HepG2 (cell line): ENCODE measurements around the gene GEMIN2. TPM values are rescaled to one million over a fixed set of nuclear protein-coding genes. Genes with fewer than 3 reads are reported as not detected.

Experiments used
- ATAC-seq: fragments of 200-7000 bp; cut with Tn5 transposase; 3 replicates; pipeline ENCODE4 v1.9.1; 2020; ENCODE audit warnings: mild to moderate bottlenecking, moderate library complexity
- BruUV-seq: library from RNA; stranded (reverse); fragments of 400-500 nt; replicated peaks from 2 replicates; lab custom pipeline; 2021; lab: Mats Ljungman, UMichigan
- CTCF ChIA-PET: fragments of 300-600 bp; formaldehyde crosslinking; extraction: SDS; loops from one replicate; lab custom pipeline; 2021; ENCODE audit warnings: low total read pairs, inconsistent platforms, low intra/inter-chr PET ratio; lab: Yijun Ruan, JAX
- POLR2A ChIA-PET: fragments of 350-600 bp; sonication (Branson Sonifier 250); formaldehyde crosslinking; loops from one replicate; lab custom pipeline; 2020; ENCODE audit warnings: antibody characterized with exemption, inconsistent platforms; lab: Yijun Ruan, JAX
- DNase-seq: peaks from one replicate; pipeline ENCODE4 v3.0.0-alpha.2; 2015; ENCODE audit warnings: low spot score
- FAIRE-seq: peaks from 3 replicates; lab custom pipeline; 2011; peaks lifted over from hg19 to GRCh38; lab: Jason Lieb, UNC
- H2AFZ ChIP-seq: one replicate; pipeline ENCODE4 v1.6.1; 2011; ENCODE audit warnings: low read length, inconsistent platforms
- H3K27ac ChIP-seq: fragments of 300-600 bp; 3 replicates; pipeline ENCODE4 v1.8.0; 2011; ENCODE audit warnings: mixed run types, mild to moderate bottlenecking, mixed read lengths, low read length, inconsistent platforms; ENCODE audit not compliant: insufficient read depth; ENCODE audit errors: extremely low read length
- H3K27me3 ChIP-seq, 2 experiments: fragments of 200-600 bp in 1 of 2; 2 replicates in 1 of 2; 3 replicates in 1 of 2; pipeline versions ENCODE4 v1.6.0 to v1.8.0; 2011; ENCODE audit warnings: low read length in 2 of 2, mild to moderate bottlenecking in 2 of 2, moderate library complexity in 2 of 2, inconsistent platforms in 1 of 2; ENCODE audit not compliant: insufficient read depth in 2 of 2, control insufficient read depth in 1 of 2
- H3K36me3 ChIP-seq, 2 experiments: fragments of 200-600 bp in 1 of 2; replicated peaks in 1 of 2; 2 replicates in 1 of 2; 3 replicates in 1 of 2; pipeline versions ENCODE4 v1.5.1 to v1.8.0; 2011; ENCODE audit warnings: low read length in 2 of 2, inconsistent platforms in 1 of 2; ENCODE audit not compliant: insufficient read depth in 2 of 2, control insufficient read depth in 1 of 2
- H3K4me1 ChIP-seq: 2 replicates; pipeline ENCODE4 v1.5.1; 2012; ENCODE audit warnings: low read length, inconsistent platforms; ENCODE audit not compliant: insufficient read depth
- H3K4me2 ChIP-seq: 2 replicates; pipeline ENCODE4 v1.6.0; 2011; ENCODE audit warnings: low read depth, low read length, inconsistent platforms
- H3K4me3 ChIP-seq, 3 experiments: fragments of 200-600 bp in 1 of 3; sonication (generic), shearing (Covaris generic) in 1 of 3; replicated peaks in 1 of 3; 2 replicates each; pipeline ENCODE4 v1.5.1; 2011 to 2016; ENCODE audit warnings: low read length in 3 of 3, inconsistent platforms in 2 of 3, low read depth in 2 of 3, mild to moderate bottlenecking in 2 of 3, control low read depth in 1 of 3, mixed read lengths in 1 of 3; ENCODE audit not compliant: insufficient read depth in 1 of 3
- H3K79me2 ChIP-seq: one replicate; pipeline ENCODE4 v1.6.1; 2011; ENCODE audit warnings: low read length, inconsistent platforms; ENCODE audit not compliant: insufficient read depth
- H3K9ac ChIP-seq: 2 replicates; pipeline ENCODE4 v1.6.0; 2011; ENCODE audit warnings: mild to moderate bottlenecking, low read depth, low read length, inconsistent platforms; ENCODE audit not compliant: insufficient read depth
- H3K9me3 ChIP-seq: 2 replicates; pipeline ENCODE4 v1.5.1; 2012; ENCODE audit warnings: mild to moderate bottlenecking, low read length
- H4K20me1 ChIP-seq: 2 replicates; pipeline ENCODE4 v1.6.0; 2011; ENCODE audit warnings: inconsistent platforms, mild to moderate bottlenecking, low read length, moderate library complexity; ENCODE audit not compliant: insufficient read depth
- DMAP1 ChIP-seq: IDR thresholded peaks from 2 replicates; pipeline ENCODE4 v1.6.1; 2016
- ETS1 ChIP-seq: sonication (generic); formaldehyde crosslinking; IDR thresholded peaks from 2 replicates; pipeline ENCODE4 v1.4.0; 2020; ENCODE audit warnings: missing genetic modification reagents
- GATAD2A ChIP-seq: IDR thresholded peaks from 2 replicates; pipeline ENCODE4 v1.6.1; 2016
- HDAC2 ChIP-seq: sonication (generic); formaldehyde crosslinking; IDR thresholded peaks from 2 replicates; pipeline ENCODE4 v1.4.0; 2020; ENCODE audit warnings: missing genetic modification reagents
- HMG20B ChIP-seq: conservative IDR thresholded peaks from 2 replicates; pipeline ENCODE4 v1.6.1; 2016; ENCODE audit warnings: missing genetic modification reagents, missing compliant biosample characterization
- KMT2B ChIP-seq: IDR thresholded peaks from 2 replicates; pipeline ENCODE4 v1.6.1; 2016; ENCODE audit warnings: missing genetic modification reagents, missing compliant biosample characterization
- ZNF263 ChIP-seq: sonication (generic); formaldehyde crosslinking; IDR thresholded peaks from 2 replicates; pipeline ENCODE4 v1.4.0; 2020; ENCODE audit warnings: missing genetic modification reagents
- ZNF441 ChIP-seq: sonication (generic); formaldehyde crosslinking; IDR thresholded peaks from 2 replicates; pipeline ENCODE4 v1.7.0; 2021; ENCODE audit warnings: missing genetic modification reagents, borderline replicate concordance
- ZNF589 ChIP-seq: sonication (generic); formaldehyde crosslinking; conservative IDR thresholded peaks from 2 replicates; pipeline ENCODE4 v1.8.0; 2022; ENCODE audit warnings: mild to moderate bottlenecking, moderate library complexity, missing genetic modification reagents
- ZNF772 ChIP-seq: sonication (generic); formaldehyde crosslinking; IDR thresholded peaks from 2 replicates; pipeline ENCODE4 v1.5.0; 2020; ENCODE audit warnings: mild to moderate bottlenecking, missing genetic modification reagents
- WGBS: methylation state at CpG from one replicate; pipeline ENCODE4 v1.1.6; 2017; ENCODE audit warnings: low lambda C conversion rate; 5-methylcytosine and 5-hydroxymethylcytosine counted together
- in situ Hi-C: cut with HindIII; loops from 2 replicates; pipeline ENCODE4 v1.10.0; 2017; ENCODE audit warnings: low pct_unique_long_range_greater_than_20kb; ENCODE audit not compliant: extremely low pct_ligation_motif_present
- intact Hi-C: fragments of 100-400 bp; cut with micrococcal nuclease; formaldehyde crosslinking; loops from one replicate; pipeline ENCODE4 v1.10.0; 2022; ENCODE audit not compliant: unreplicated experiment
- polyA plus RNA-seq, 8 experiments: library from polyadenylated mRNA; depleted of rRNA in 3 of 8; stranded (reverse) in 7 of 8; unstranded in 1 of 8; fragments of >200 nt; fragmentation: Illumina TruSeq in 4 of 8; extraction: Trizol in 4 of 8; gene quantifications; 2 replicates each; pipeline versions ENCODE4 v1.2.1 to v1.2.3, GENCODE V29; 2011 to 2016; ENCODE audit warnings: low read depth in 4 of 8, missing spikeins in 1 of 8, mixed read lengths in 1 of 8; ENCODE audit not compliant: insufficient read depth in 1 of 8
- total RNA-seq, 5 experiments: library from RNA; depleted of rRNA; stranded (reverse); fragments of >200 nt; fragmentation: Illumina TruSeq; extraction: Trizol; gene quantifications; 2 replicates each; pipeline ENCODE4 v1.2.3, GENCODE V29; 2016; ENCODE audit warnings: low read depth in 1 of 5
- TF ChIP-seq, protein P1 (sequence below): sonication (generic); formaldehyde crosslinking; IDR thresholded peaks from 2 replicates; pipeline ENCODE4 v1.9.0; 2021; ENCODE audit warnings: missing genetic modification reagents, borderline replicate concordance
- TF ChIP-seq, protein P2 (sequence below): sonication (generic); formaldehyde crosslinking; IDR thresholded peaks from 2 replicates; pipeline ENCODE4 v1.4.0; 2020; ENCODE audit warnings: missing genetic modification reagents
- TF ChIP-seq, protein P3 (sequence below): sonication (generic); formaldehyde crosslinking; IDR thresholded peaks from 2 replicates; pipeline ENCODE4 v1.4.0; 2020; ENCODE audit warnings: missing genetic modification reagents

The GEMIN2 gene
- total and polyA plus RNA-seq, 2 of the 13 experiments (the other 11 are each of a cell fraction or from before 2014, with no cell fraction given): 54.8 to 110 TPM

- no TSS peak for BruUV-seq
- POLR2A ChIA-PET: interaction anchor here (3.4 to 11.5 kb wide), 2 partner anchors 7 to 60 kb away, joined by 25 to 242 read pairs; partner anchors contain the start of genes SEC23A and TRAPPC6B
- intact Hi-C loops (loop anchor here (2.0 kb wide), 1 partner anchor 35 kb away; no protein-coding TSS in a partner anchor), in situ Hi-C loops (loop anchor here (5.0 kb wide), 2 partner anchors 62 to 257 kb away; partner anchors contain the start of gene TRAPPC6B)
- Histone ChIP-seq H3K4me3 (peak overlapping the region; percentile 15 to 43 (median 40); a peak in 5 of 6 replicates), H4K20me1 (no peaks in the 10 kb centered on the region), H3K4me1 (peaks cover 35% of the 10 kb centered on the region), H2AFZ (peak overlapping the region; percentile 74), H3K4me2 (peak overlapping the region; percentile 53), H3K9me3 (no peaks in the 10 kb centered on the region), H3K79me2 (peaks cover 10% of the 10 kb centered on the region), H3K27ac (no peak overlapping the region), H3K36me3 (no peaks in the 10 kb centered on the region), H3K9ac (peak overlapping the region; percentile 48), H3K27me3 (no peaks in the 10 kb centered on the region; a peak in 1 of 5 replicates)
- DNase-seq (no peak), FAIRE-seq (no peak), ATAC-seq (peak; percentile 24)
- 38% methylated on average over 12 of the region's 12 CpGs for WGBS
- CTCF ChIA-PET: no interaction called here
- TF ChIP-seq KMT2B (CRISPR knock-in tag) (no peak), ETS1 (CRISPR knock-in tag) (no peak), ZNF263 (no peak), GATAD2A (CRISPR knock-in tag) (0 out of 2 replicates have a peak, but pooled peaks have one; percentile 9), HMG20B (no peak), ZNF441 (CRISPR knock-in tag) (no peak; the same call in 1 of the 2 replicates), HDAC2 (no peak), ZNF772 (no peak; the same call in 1 of the 2 replicates), DMAP1 (peak; percentile 29; the same call in 1 of the 2 replicates), ZNF589 (no peak)
- TF ChIP-seq, protein P1, sequence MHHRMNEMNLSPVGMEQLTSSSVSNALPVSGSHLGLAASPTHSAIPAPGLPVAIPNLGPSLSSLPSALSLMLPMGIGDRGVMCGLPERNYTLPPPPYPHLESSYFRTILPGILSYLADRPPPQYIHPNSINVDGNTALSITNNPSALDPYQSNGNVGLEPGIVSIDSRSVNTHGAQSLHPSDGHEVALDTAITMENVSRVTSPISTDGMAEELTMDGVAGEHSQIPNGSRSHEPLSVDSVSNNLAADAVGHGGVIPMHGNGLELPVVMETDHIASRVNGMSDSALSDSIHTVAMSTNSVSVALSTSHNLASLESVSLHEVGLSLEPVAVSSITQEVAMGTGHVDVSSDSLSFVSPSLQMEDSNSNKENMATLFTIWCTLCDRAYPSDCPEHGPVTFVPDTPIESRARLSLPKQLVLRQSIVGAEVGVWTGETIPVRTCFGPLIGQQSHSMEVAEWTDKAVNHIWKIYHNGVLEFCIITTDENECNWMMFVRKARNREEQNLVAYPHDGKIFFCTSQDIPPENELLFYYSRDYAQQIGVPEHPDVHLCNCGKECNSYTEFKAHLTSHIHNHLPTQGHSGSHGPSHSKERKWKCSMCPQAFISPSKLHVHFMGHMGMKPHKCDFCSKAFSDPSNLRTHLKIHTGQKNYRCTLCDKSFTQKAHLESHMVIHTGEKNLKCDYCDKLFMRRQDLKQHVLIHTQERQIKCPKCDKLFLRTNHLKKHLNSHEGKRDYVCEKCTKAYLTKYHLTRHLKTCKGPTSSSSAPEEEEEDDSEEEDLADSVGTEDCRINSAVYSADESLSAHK: no peak
- TF ChIP-seq, protein P2, sequence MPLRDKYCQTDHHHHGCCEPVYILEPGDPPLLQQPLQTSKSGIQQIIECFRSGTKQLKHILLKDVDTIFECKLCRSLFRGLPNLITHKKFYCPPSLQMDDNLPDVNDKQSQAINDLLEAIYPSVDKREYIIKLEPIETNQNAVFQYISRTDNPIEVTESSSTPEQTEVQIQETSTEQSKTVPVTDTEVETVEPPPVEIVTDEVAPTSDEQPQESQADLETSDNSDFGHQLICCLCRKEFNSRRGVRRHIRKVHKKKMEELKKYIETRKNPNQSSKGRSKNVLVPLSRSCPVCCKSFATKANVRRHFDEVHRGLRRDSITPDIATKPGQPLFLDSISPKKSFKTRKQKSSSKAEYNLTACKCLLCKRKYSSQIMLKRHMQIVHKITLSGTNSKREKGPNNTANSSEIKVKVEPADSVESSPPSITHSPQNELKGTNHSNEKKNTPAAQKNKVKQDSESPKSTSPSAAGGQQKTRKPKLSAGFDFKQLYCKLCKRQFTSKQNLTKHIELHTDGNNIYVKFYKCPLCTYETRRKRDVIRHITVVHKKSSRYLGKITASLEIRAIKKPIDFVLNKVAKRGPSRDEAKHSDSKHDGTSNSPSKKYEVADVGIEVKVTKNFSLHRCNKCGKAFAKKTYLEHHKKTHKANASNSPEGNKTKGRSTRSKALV (CRISPR knock-in tag): 0 out of 2 replicates have a peak, but pooled peaks have one; percentile 39
- TF ChIP-seq, protein P3, sequence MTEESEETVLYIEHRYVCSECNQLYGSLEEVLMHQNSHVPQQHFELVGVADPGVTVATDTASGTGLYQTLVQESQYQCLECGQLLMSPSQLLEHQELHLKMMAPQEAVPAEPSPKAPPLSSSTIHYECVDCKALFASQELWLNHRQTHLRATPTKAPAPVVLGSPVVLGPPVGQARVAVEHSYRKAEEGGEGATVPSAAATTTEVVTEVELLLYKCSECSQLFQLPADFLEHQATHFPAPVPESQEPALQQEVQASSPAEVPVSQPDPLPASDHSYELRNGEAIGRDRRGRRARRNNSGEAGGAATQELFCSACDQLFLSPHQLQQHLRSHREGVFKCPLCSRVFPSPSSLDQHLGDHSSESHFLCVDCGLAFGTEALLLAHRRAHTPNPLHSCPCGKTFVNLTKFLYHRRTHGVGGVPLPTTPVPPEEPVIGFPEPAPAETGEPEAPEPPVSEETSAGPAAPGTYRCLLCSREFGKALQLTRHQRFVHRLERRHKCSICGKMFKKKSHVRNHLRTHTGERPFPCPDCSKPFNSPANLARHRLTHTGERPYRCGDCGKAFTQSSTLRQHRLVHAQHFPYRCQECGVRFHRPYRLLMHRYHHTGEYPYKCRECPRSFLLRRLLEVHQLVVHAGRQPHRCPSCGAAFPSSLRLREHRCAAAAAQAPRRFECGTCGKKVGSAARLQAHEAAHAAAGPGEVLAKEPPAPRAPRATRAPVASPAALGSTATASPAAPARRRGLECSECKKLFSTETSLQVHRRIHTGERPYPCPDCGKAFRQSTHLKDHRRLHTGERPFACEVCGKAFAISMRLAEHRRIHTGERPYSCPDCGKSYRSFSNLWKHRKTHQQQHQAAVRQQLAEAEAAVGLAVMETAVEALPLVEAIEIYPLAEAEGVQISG (CRISPR knock-in tag): peak; percentile 44; the same call in 1 of the 2 replicates
Observed at GRCh38 chr14:39109893-39110715, 4.0 kb upstream of the GEMIN2 start.
